Measurements from ENCODE around the gene GFM1. TPM values are rescaled to one million over a fixed set of nuclear protein-coding genes. Genes with fewer than 3 reads are reported as not detected.

GFM1 gene
- total RNA-seq, 1 experiment from 2014 or later = 44.5 TPM

DNA sequence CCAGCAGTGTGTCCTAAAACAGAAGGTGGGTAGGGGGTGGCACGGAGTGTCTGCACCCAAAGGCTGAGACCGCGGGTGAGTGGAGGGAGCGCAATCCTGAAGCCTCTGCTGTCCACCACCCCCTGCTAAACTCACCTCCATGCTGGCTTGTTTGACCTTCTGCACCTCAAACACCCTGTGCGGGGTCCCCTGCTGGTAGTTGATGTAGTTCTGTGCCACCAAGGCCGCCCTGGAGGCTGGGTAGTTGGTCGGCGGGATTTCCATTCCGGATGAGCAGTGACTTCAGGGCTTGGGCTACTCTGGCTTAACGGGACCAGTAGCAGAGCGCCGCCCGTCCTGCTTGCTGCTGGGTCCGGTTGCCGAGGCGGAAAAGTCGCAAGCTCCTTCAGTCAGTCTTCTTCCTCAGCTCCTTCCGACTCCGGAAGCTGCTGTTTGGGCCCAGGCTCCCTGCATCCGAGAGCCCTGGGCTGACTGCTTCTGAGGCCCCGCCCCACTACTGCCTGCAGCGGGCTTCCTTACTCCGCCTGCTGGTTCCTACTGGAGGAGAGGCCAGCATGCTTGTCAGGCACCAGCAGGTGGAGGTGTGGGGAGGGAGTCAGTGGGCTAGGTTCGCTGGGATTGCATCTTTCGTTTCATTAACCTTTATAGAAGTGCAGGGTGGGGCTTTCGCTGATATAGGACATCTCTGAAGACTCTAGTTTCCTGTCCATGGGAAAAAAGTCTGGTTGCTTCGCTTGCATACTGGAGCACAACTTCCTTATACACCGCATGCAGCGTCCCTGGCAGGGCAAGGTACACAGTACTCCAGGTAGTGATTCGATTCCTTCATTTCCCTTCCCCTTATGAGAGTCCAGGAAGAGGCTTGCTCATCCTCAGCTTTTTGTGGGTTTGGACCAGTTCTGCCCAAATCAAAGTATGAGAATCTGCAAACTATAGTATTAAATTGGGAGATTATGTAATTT, 28.2 kb downstream of the GFM1 start, which contains the start of gene LXN (continued):
- TF ChIP-seq, protein P1, sequence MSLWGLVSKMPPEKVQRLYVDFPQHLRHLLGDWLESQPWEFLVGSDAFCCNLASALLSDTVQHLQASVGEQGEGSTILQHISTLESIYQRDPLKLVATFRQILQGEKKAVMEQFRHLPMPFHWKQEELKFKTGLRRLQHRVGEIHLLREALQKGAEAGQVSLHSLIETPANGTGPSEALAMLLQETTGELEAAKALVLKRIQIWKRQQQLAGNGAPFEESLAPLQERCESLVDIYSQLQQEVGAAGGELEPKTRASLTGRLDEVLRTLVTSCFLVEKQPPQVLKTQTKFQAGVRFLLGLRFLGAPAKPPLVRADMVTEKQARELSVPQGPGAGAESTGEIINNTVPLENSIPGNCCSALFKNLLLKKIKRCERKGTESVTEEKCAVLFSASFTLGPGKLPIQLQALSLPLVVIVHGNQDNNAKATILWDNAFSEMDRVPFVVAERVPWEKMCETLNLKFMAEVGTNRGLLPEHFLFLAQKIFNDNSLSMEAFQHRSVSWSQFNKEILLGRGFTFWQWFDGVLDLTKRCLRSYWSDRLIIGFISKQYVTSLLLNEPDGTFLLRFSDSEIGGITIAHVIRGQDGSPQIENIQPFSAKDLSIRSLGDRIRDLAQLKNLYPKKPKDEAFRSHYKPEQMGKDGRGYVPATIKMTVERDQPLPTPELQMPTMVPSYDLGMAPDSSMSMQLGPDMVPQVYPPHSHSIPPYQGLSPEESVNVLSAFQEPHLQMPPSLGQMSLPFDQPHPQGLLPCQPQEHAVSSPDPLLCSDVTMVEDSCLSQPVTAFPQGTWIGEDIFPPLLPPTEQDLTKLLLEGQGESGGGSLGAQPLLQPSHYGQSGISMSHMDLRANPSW (CRISPR knock-in tag; conservative IDR thresholded peaks at IDR 0.05; ENCODE audit: low read depth) = no peak
- TF ChIP-seq, protein P2, sequence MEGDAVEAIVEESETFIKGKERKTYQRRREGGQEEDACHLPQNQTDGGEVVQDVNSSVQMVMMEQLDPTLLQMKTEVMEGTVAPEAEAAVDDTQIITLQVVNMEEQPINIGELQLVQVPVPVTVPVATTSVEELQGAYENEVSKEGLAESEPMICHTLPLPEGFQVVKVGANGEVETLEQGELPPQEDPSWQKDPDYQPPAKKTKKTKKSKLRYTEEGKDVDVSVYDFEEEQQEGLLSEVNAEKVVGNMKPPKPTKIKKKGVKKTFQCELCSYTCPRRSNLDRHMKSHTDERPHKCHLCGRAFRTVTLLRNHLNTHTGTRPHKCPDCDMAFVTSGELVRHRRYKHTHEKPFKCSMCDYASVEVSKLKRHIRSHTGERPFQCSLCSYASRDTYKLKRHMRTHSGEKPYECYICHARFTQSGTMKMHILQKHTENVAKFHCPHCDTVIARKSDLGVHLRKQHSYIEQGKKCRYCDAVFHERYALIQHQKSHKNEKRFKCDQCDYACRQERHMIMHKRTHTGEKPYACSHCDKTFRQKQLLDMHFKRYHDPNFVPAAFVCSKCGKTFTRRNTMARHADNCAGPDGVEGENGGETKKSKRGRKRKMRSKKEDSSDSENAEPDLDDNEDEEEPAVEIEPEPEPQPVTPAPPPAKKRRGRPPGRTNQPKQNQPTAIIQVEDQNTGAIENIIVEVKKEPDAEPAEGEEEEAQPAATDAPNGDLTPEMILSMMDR (IDR thresholded peaks at IDR 0.05) = peak; percentile 16; the same call in 1 of the 2 replicates
- peak; percentile 54; the same call in 1 of the 2 replicates for TF ChIP-seq MYBL2 (CRISPR knock-in tag; IDR thresholded peaks at IDR 0.05)
- no peak for TF ChIP-seq JUN (CRISPR knock-in tag; IDR thresholded peaks at IDR 0.05)
- 0 out of 2 replicates have a peak, but pooled peaks have one; percentile 62 for TF ChIP-seq FOXP1 (CRISPR knock-in tag; IDR thresholded peaks at IDR 0.05; ENCODE audit: borderline replicate concordance)
- TF ChIP-seq ZNF317 (CRISPR knock-in tag; IDR thresholded peaks at IDR 0.05; ENCODE audit: borderline replicate concordance, low read depth) = no peak
- TF ChIP-seq, protein P3, sequence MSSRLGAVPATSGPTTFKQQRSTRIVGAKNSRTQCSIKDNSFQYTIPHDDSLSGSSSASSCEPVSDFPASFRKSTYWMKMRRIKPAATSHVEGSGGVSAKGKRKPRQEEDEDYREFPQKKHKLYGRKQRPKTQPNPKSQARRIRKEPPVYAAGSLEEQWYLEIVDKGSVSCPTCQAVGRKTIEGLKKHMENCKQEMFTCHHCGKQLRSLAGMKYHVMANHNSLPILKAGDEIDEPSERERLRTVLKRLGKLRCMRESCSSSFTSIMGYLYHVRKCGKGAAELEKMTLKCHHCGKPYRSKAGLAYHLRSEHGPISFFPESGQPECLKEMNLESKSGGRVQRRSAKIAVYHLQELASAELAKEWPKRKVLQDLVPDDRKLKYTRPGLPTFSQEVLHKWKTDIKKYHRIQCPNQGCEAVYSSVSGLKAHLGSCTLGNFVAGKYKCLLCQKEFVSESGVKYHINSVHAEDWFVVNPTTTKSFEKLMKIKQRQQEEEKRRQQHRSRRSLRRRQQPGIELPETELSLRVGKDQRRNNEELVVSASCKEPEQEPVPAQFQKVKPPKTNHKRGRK (CRISPR knock-in tag; IDR thresholded peaks at IDR 0.05; ENCODE audit: borderline replicate concordance) = no peak
- no peak for TF ChIP-seq TEAD4 (CRISPR knock-in tag; IDR thresholded peaks at IDR 0.05)
- TF ChIP-seq SP1 (CRISPR knock-in tag; conservative IDR thresholded peaks at IDR 0.05) = peak; percentile 61
- TF ChIP-seq ZNF396 (CRISPR knock-in tag; IDR thresholded peaks at IDR 0.05; ENCODE audit: borderline replicate concordance) = no peak
- TF ChIP-seq, protein P4, sequence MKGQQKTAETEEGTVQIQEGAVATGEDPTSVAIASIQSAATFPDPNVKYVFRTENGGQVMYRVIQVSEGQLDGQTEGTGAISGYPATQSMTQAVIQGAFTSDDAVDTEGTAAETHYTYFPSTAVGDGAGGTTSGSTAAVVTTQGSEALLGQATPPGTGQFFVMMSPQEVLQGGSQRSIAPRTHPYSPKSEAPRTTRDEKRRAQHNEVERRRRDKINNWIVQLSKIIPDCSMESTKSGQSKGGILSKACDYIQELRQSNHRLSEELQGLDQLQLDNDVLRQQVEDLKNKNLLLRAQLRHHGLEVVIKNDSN (CRISPR knock-in tag; IDR thresholded peaks at IDR 0.05) = 0 out of 2 replicates have a peak, but pooled peaks have one; percentile 27
- TF ChIP-seq, protein P5, sequence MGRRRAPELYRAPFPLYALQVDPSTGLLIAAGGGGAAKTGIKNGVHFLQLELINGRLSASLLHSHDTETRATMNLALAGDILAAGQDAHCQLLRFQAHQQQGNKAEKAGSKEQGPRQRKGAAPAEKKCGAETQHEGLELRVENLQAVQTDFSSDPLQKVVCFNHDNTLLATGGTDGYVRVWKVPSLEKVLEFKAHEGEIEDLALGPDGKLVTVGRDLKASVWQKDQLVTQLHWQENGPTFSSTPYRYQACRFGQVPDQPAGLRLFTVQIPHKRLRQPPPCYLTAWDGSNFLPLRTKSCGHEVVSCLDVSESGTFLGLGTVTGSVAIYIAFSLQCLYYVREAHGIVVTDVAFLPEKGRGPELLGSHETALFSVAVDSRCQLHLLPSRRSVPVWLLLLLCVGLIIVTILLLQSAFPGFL (CRISPR knock-in tag; IDR thresholded peaks at IDR 0.05; ENCODE audit: borderline replicate concordance) = no peak
- TF ChIP-seq, protein P6, sequence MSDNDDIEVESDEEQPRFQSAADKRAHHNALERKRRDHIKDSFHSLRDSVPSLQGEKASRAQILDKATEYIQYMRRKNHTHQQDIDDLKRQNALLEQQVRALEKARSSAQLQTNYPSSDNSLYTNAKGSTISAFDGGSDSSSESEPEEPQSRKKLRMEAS (CRISPR knock-in tag; IDR thresholded peaks at IDR 0.05) = peak; percentile 62; the same call in 1 of the 2 replicates
- TF ChIP-seq, protein P7, sequence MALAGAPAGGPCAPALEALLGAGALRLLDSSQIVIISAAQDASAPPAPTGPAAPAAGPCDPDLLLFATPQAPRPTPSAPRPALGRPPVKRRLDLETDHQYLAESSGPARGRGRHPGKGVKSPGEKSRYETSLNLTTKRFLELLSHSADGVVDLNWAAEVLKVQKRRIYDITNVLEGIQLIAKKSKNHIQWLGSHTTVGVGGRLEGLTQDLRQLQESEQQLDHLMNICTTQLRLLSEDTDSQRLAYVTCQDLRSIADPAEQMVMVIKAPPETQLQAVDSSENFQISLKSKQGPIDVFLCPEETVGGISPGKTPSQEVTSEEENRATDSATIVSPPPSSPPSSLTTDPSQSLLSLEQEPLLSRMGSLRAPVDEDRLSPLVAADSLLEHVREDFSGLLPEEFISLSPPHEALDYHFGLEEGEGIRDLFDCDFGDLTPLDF (CRISPR knock-in tag; IDR thresholded peaks at IDR 0.05) = no peak
- TF ChIP-seq ZNF416 (CRISPR knock-in tag; IDR thresholded peaks at IDR 0.05) = no peak
- TF ChIP-seq ZNF671 (CRISPR knock-in tag; IDR thresholded peaks at IDR 0.05) = no peak
- TF ChIP-seq, protein P8, sequence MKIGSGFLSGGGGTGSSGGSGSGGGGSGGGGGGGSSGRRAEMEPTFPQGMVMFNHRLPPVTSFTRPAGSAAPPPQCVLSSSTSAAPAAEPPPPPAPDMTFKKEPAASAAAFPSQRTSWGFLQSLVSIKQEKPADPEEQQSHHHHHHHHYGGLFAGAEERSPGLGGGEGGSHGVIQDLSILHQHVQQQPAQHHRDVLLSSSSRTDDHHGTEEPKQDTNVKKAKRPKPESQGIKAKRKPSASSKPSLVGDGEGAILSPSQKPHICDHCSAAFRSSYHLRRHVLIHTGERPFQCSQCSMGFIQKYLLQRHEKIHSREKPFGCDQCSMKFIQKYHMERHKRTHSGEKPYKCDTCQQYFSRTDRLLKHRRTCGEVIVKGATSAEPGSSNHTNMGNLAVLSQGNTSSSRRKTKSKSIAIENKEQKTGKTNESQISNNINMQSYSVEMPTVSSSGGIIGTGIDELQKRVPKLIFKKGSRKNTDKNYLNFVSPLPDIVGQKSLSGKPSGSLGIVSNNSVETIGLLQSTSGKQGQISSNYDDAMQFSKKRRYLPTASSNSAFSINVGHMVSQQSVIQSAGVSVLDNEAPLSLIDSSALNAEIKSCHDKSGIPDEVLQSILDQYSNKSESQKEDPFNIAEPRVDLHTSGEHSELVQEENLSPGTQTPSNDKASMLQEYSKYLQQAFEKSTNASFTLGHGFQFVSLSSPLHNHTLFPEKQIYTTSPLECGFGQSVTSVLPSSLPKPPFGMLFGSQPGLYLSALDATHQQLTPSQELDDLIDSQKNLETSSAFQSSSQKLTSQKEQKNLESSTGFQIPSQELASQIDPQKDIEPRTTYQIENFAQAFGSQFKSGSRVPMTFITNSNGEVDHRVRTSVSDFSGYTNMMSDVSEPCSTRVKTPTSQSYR (CRISPR knock-in tag; IDR thresholded peaks at IDR 0.05) = no peak
- no peak for TF ChIP-seq ZNF232 (CRISPR knock-in tag; IDR thresholded peaks at IDR 0.05)
- TF ChIP-seq, protein P9, sequence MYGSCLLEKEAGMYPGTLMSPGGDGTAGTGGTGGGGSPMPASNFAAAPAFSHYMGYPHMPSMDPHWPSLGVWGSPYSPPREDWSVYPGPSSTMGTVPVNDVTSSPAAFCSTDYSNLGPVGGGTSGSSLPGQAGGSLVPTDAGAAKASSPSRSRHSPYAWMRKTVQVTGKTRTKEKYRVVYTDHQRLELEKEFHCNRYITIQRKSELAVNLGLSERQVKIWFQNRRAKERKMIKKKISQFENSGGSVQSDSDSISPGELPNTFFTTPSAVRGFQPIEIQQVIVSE (CRISPR knock-in tag; IDR thresholded peaks at IDR 0.05; ENCODE audit: borderline replicate concordance) = no peak
- TF ChIP-seq, protein P10, sequence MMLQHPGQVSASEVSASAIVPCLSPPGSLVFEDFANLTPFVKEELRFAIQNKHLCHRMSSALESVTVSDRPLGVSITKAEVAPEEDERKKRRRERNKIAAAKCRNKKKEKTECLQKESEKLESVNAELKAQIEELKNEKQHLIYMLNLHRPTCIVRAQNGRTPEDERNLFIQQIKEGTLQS (CRISPR knock-in tag; conservative IDR thresholded peaks at IDR 0.05) = no peak
- no peak for TF ChIP-seq NFYB (CRISPR knock-in tag; conservative IDR thresholded peaks at IDR 0.05; ENCODE audit: low read depth)
- no peak for TF ChIP-seq NFATC4 (CRISPR knock-in tag; IDR thresholded peaks at IDR 0.05)
- TF ChIP-seq, protein P11, sequence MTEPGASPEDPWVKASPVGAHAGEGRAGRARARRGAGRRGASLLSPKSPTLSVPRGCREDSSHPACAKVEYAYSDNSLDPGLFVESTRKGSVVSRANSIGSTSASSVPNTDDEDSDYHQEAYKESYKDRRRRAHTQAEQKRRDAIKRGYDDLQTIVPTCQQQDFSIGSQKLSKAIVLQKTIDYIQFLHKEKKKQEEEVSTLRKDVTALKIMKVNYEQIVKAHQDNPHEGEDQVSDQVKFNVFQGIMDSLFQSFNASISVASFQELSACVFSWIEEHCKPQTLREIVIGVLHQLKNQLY (CRISPR knock-in tag; IDR thresholded peaks at IDR 0.05) = no peak
